ENCODE measurements around the gene PTX4.
"Not testable (repeated sequence)": the region's sequence is repeated elsewhere in the genome, so short reads cannot be mapped to it uniquely, and the experiment has no call there.

Gene PTX4

GRCh38 chr16:1446296-1447080 lies 42.3 kb downstream of the PTX4 start:
- no peaks in the 10 kb centered on the region for H3K9me3 ChIP-seq (ENCODE audit: control insufficient read depth, low read length)
- peaks cover 12% of the 10 kb centered on the region for H3K36me3 ChIP-seq (ENCODE audit: control insufficient read depth, insufficient read depth, low read length)
- no peaks in the 10 kb centered on the region for H3K4me1 ChIP-seq (ENCODE audit: control insufficient read depth, insufficient read depth, low read length, poor library complexity, severe bottlenecking)
- 95 to 96% methylated on average over 37 to 41 of the region's 41 CpGs for WGBS, 2 experiments (ENCODE audit: insufficient coverage in 2 of 2)
- H3K4me3 ChIP-seq (ENCODE audit: extremely low read depth, insufficient read depth, low read length, poor library complexity, severe bottlenecking), result no peak overlapping the region
- no peak overlapping the region for H3K27ac ChIP-seq (ENCODE audit: low read depth, low read length, severe bottlenecking)

- 94 to 97% methylated on average over 21 to 24 of the region's 25 CpGs for WGBS, 2 experiments (ENCODE audit: insufficient coverage in 2 of 2)
- Histone ChIP-seq H3K9me3 (ENCODE audit: control insufficient read depth, low read length) (no peaks in the 10 kb centered on the region), H3K36me3 (ENCODE audit: control insufficient read depth, insufficient read depth, low read length) (peaks cover 6% of the 10 kb centered on the region), H3K4me1 (ENCODE audit: control insufficient read depth, insufficient read depth, low read length, poor library complexity, severe bottlenecking) (no peaks in the 10 kb centered on the region), H3K27ac (ENCODE audit: low read depth, low read length, severe bottlenecking) (no peak overlapping the region), H3K4me3 (ENCODE audit: extremely low read depth, insufficient read depth, low read length, poor library complexity, severe bottlenecking) (no peak overlapping the region)
Measured at GRCh38 chr16:1445518-1446203, 43.1 kb downstream of the PTX4 start.

- H3K9me3 ChIP-seq (ENCODE audit: control insufficient read depth, low read length), result no peaks in the 10 kb centered on the region
- H3K36me3 ChIP-seq (ENCODE audit: control insufficient read depth, insufficient read depth, low read length), result peaks cover 6% of the 10 kb centered on the region
- no peak overlapping the region for H3K4me3 ChIP-seq (ENCODE audit: extremely low read depth, insufficient read depth, low read length, poor library complexity, severe bottlenecking)
- no peaks in the 10 kb centered on the region for H3K4me1 ChIP-seq (ENCODE audit: control insufficient read depth, insufficient read depth, low read length, poor library complexity, severe bottlenecking)
- no peak overlapping the region for H3K27ac ChIP-seq (ENCODE audit: low read depth, low read length, severe bottlenecking)
- WGBS, 2 experiments (ENCODE audit: insufficient coverage in 2 of 2), result 96 to 97% methylated on average over 27 to 42 of the region's 48 CpGs
Measured at GRCh38 chr16:1444730-1445517, 43.8 kb downstream of the PTX4 start.

- no peak within 1 kb of the TSS for H3K4me3 ChIP-seq (ENCODE audit: extremely low read depth, insufficient read depth, low read length, poor library complexity, severe bottlenecking)
Measured at GRCh38 chr16:1443980-1444729, 44.6 kb downstream of the PTX4 start, which contains the start of gene CCDC154. Gene CCDC154 (minus strand): TSS chr16:1444556. CDS start chr16:1444322, 234 bp downstream.

GRCh38 chr16:1443403-1443973 lies 45.3 kb downstream of the PTX4 start:
- Histone ChIP-seq H3K9me3 (ENCODE audit: control insufficient read depth, low read length) (no peaks in the 10 kb centered on the region), H3K4me1 (ENCODE audit: control insufficient read depth, insufficient read depth, low read length, poor library complexity, severe bottlenecking) (no peaks in the 10 kb centered on the region)

More at GRCh38 chr16:1443980-1444729, 44.6 kb downstream of the PTX4 start, which contains the start of gene CCDC154:
- 91% methylated on average over 17 to 27 of the region's 27 CpGs for WGBS, 2 experiments (ENCODE audit: insufficient coverage in 2 of 2)
- H3K4me1 ChIP-seq (ENCODE audit: control insufficient read depth, insufficient read depth, low read length, poor library complexity, severe bottlenecking), result no peaks in the 10 kb centered on the region
- H3K27ac ChIP-seq (ENCODE audit: low read depth, low read length, severe bottlenecking), result no peak within 1 kb of the TSS
- no peaks in the 10 kb centered on the region for H3K9me3 ChIP-seq (ENCODE audit: control insufficient read depth, low read length)
- H3K36me3 ChIP-seq (ENCODE audit: control insufficient read depth, insufficient read depth, low read length), result peaks cover 6% of the 10 kb centered on the region

GRCh38 chr16:1442697-1443096 lies 46.0 kb downstream of the PTX4 start:
- no peak overlapping the region for H3K27ac ChIP-seq (ENCODE audit: low read depth, low read length, severe bottlenecking)
- no peaks in the 10 kb centered on the region for H3K9me3 ChIP-seq (ENCODE audit: control insufficient read depth, low read length)
- no peaks in the 10 kb centered on the region for H3K36me3 ChIP-seq (ENCODE audit: control insufficient read depth, insufficient read depth, low read length)
- H3K4me1 ChIP-seq (ENCODE audit: control insufficient read depth, insufficient read depth, low read length, poor library complexity, severe bottlenecking), result no peaks in the 10 kb centered on the region
- no peak overlapping the region for H3K4me3 ChIP-seq (ENCODE audit: extremely low read depth, insufficient read depth, low read length, poor library complexity, severe bottlenecking)
- WGBS, 2 experiments (ENCODE audit: insufficient coverage in 2 of 2), result 90 to 93% methylated on average over 19 to 24 of the region's 24 CpGs

More at GRCh38 chr16:1443403-1443973, 45.3 kb downstream of the PTX4 start:
- Histone ChIP-seq H3K36me3 (ENCODE audit: control insufficient read depth, insufficient read depth, low read length) (peaks cover under 1% of the 10 kb centered on the region), H3K27ac (ENCODE audit: low read depth, low read length, severe bottlenecking) (no peak overlapping the region), H3K4me3 (ENCODE audit: extremely low read depth, insufficient read depth, low read length, poor library complexity, severe bottlenecking) (no peak overlapping the region)
- WGBS, 2 experiments (ENCODE audit: insufficient coverage in 2 of 2), result 88 to 90% methylated on average over 20 to 37 of the region's 38 CpGs

- no peak overlapping the region for H3K4me3 ChIP-seq (ENCODE audit: extremely low read depth, insufficient read depth, low read length, poor library complexity, severe bottlenecking)
- no peaks in the 10 kb centered on the region for H3K36me3 ChIP-seq (ENCODE audit: control insufficient read depth, insufficient read depth, low read length)
Measured at GRCh38 chr16:1441391-1441829, 47.3 kb downstream of the PTX4 start.

GRCh38 chr16:1439699-1440074 lies 49.1 kb downstream of the PTX4 start:
- H3K27ac ChIP-seq (ENCODE audit: low read depth, low read length, severe bottlenecking); H3K36me3 ChIP-seq (ENCODE audit: control insufficient read depth, insufficient read depth, low read length); H3K4me1 ChIP-seq (ENCODE audit: control insufficient read depth, insufficient read depth, low read length, poor library complexity, severe bottlenecking); H3K4me3 ChIP-seq (ENCODE audit: extremely low read depth, insufficient read depth, low read length, poor library complexity, severe bottlenecking); H3K9me3 ChIP-seq (ENCODE audit: control insufficient read depth, low read length): not testable (repeated sequence)
- WGBS, 2 experiments (ENCODE audit: insufficient coverage in 2 of 2), result 98 to 100% methylated on average over 3 to 4 of the region's 4 CpGs

More at GRCh38 chr16:1441391-1441829, 47.3 kb downstream of the PTX4 start:
- H3K4me1 ChIP-seq (ENCODE audit: control insufficient read depth, insufficient read depth, low read length, poor library complexity, severe bottlenecking), result no peaks in the 10 kb centered on the region
- WGBS, 2 experiments (ENCODE audit: insufficient coverage in 2 of 2), result 86 to 87% methylated on average over 21 to 22 of the region's 22 CpGs
- no peaks in the 10 kb centered on the region for H3K9me3 ChIP-seq (ENCODE audit: control insufficient read depth, low read length)
- no peak overlapping the region for H3K27ac ChIP-seq (ENCODE audit: low read depth, low read length, severe bottlenecking)

GRCh38 chr16:1439058-1439698 lies 49.6 kb downstream of the PTX4 start:
- H3K4me3 ChIP-seq (ENCODE audit: extremely low read depth, insufficient read depth, low read length, poor library complexity, severe bottlenecking), result no peak overlapping the region
- H3K27ac ChIP-seq (ENCODE audit: low read depth, low read length, severe bottlenecking), result no peak overlapping the region
- no peaks in the 10 kb centered on the region for H3K9me3 ChIP-seq (ENCODE audit: control insufficient read depth, low read length)
- no peaks in the 10 kb centered on the region for H3K36me3 ChIP-seq (ENCODE audit: control insufficient read depth, insufficient read depth, low read length)
- WGBS, 2 experiments (ENCODE audit: insufficient coverage in 2 of 2), result 95 to 96% methylated on average over 16 to 19 of the region's 27 CpGs
- H3K4me1 ChIP-seq (ENCODE audit: control insufficient read depth, insufficient read depth, low read length, poor library complexity, severe bottlenecking), result no peaks in the 10 kb centered on the region

All from mesodermal cell (in vitro differentiated cells).